K562 (cell line): Measurements from ENCODE around the gene APOM. TPM values are rescaled to one million over a fixed set of nuclear protein-coding genes. Genes with fewer than 3 reads are reported as not detected.

Experiments
- CAMTA2 ChIP-seq: fragments of 250-450 bp; sonication (Bioruptor Pico); conservative IDR thresholded peaks from 2 replicates; pipeline ENCODE4 v1.5.1; 2022
- CBX3 ChIP-seq, 2 experiments: IDR thresholded peaks; 1 replicate in 1 of 2; 2 replicates in 1 of 2; pipeline ENCODE4 v1.6.1; 2012; ENCODE audit warnings: inconsistent platforms in 2 of 2, low read length in 2 of 2, borderline replicate concordance in 1 of 2, control low read depth in 1 of 2
- CEBPB ChIP-seq: fragments of 450-650 bp; IDR thresholded peaks from 2 replicates; pipeline ENCODE4 v1.6.1; 2016; ENCODE audit warnings: missing genetic modification characterization, missing compliant biosample characterization
- CHD4 ChIP-seq: fragments of 200-600 bp; sonication (generic); IDR thresholded peaks from 3 replicates; pipeline ENCODE4 v1.6.1; 2012; ENCODE audit warnings: low read depth, mild to moderate bottlenecking, mixed read lengths, low read length, inconsistent platforms; ENCODE audit not compliant: insufficient read depth, insufficient replicate concordance, poor library complexity, severe bottlenecking
- CTCFL ChIP-seq: IDR thresholded peaks from 2 replicates; pipeline ENCODE4 v1.6.1; 2011; ENCODE audit warnings: borderline replicate concordance, low read depth, mild to moderate bottlenecking, moderate library complexity, low read length; ENCODE audit not compliant: insufficient read depth, poor library complexity, severe bottlenecking
- ESRRA ChIP-seq: fragments of 450-650 bp; IDR thresholded peaks from 2 replicates; pipeline ENCODE4 v1.6.1; 2014; ENCODE audit warnings: low read depth, mild to moderate bottlenecking, moderate library complexity, borderline replicate concordance
- ETV5 ChIP-seq: sonication (generic); formaldehyde crosslinking; IDR thresholded peaks from 2 replicates; pipeline ENCODE4 v1.4.0; 2020; ENCODE audit warnings: low read depth, mild to moderate bottlenecking, missing genetic modification reagents
- GATA2 ChIP-seq: sonication (generic); formaldehyde crosslinking; IDR thresholded peaks from 2 replicates; pipeline ENCODE4 v1.4.0; 2020; ENCODE audit warnings: mild to moderate bottlenecking, missing genetic modification reagents
- HDAC1 ChIP-seq, 2 experiments: fragments of 450-650 bp; IDR thresholded peaks; 2 replicates each; pipeline ENCODE4 v1.6.1; 2016 to 2017; ENCODE audit warnings: inconsistent platforms in 1 of 2, mild to moderate bottlenecking in 1 of 2, moderate library complexity in 1 of 2
- JUND ChIP-seq, 2 experiments: IDR thresholded peaks; 2 replicates in 1 of 2; 3 replicates in 1 of 2; pipeline ENCODE4 v1.6.1; 2011; ENCODE audit warnings: borderline replicate concordance in 2 of 2, low read depth in 2 of 2, low read length in 2 of 2, improper control_type of control experiment in 1 of 2, missing biosample characterization in 1 of 2, missing genetic modification characterization in 1 of 2, missing genetic modification reagents in 1 of 2
- MEIS2 ChIP-seq: fragments of 450-650 bp; IDR thresholded peaks from 2 replicates; pipeline ENCODE4 v1.6.1; 2014; ENCODE audit warnings: mild to moderate bottlenecking; ENCODE audit not compliant: partially characterized antibody
- NFE2 ChIP-seq: IDR thresholded peaks from 2 replicates; pipeline ENCODE4 v1.6.1; 2014; ENCODE audit warnings: antibody characterized with exemption, low read depth
- NR2F6 ChIP-seq: fragments of 450-650 bp; formaldehyde crosslinking; IDR thresholded peaks from 2 replicates; pipeline ENCODE4 v1.4.0; 2020; ENCODE audit warnings: mild to moderate bottlenecking
- PHF21A ChIP-seq: fragments of 450-650 bp; IDR thresholded peaks from 2 replicates; pipeline ENCODE4 v1.6.1; 2017; ENCODE audit warnings: low read depth, borderline replicate concordance
- POLR3G ChIP-seq: IDR thresholded peaks from 2 replicates; pipeline ENCODE4 v1.6.1; 2011; ENCODE audit not compliant: insufficient read length, insufficient replicate concordance; ENCODE audit errors: extremely low read depth
- PYGO2 ChIP-seq: fragments of 450-650 bp; IDR thresholded peaks from 2 replicates; pipeline ENCODE4 v1.6.1; 2016; ENCODE audit warnings: mild to moderate bottlenecking, missing genetic modification characterization, moderate library complexity, missing compliant biosample characterization
- SREBF1 ChIP-seq: fragments of 150-350 bp; IDR thresholded peaks from 2 replicates; pipeline ENCODE4 v1.6.1; 2014; ENCODE audit warnings: antibody characterized with exemption, low read depth, low read length, borderline replicate concordance
- SRSF3 ChIP-seq: fragments of 200-400 bp; formaldehyde crosslinking; IDR thresholded peaks from 2 replicates; pipeline ENCODE4 v1.6.1; 2016; ENCODE audit warnings: mild to moderate bottlenecking, low read length, moderate library complexity; ENCODE audit not compliant: insufficient read depth
- STAT5B ChIP-seq: fragments of 250-450 bp; sonication (Bioruptor Pico); IDR thresholded peaks from 2 replicates; pipeline ENCODE4 v1.8.0; 2021; ENCODE audit warnings: mild to moderate bottlenecking, inconsistent platforms
- U2AF2 ChIP-seq: fragments of 200-400 bp; formaldehyde crosslinking; optimal IDR thresholded peaks from 2 replicates; pipeline ENCODE3; 2017; ENCODE audit warnings: low read depth, mild to moderate bottlenecking, low read length
- ZNF347 ChIP-seq: fragments of 450-650 bp; formaldehyde crosslinking; IDR thresholded peaks from 2 replicates; pipeline ENCODE4 v1.4.0; 2020; ENCODE audit warnings: low read depth, mild to moderate bottlenecking, moderate library complexity
- ZNF354B ChIP-seq: fragments of 250-450 bp; sonication (Bioruptor Pico); IDR thresholded peaks from 2 replicates; pipeline ENCODE4 v1.4.0; 2020
- ZNF398 ChIP-seq: fragments of 250-450 bp; sonication (Bioruptor Pico); IDR thresholded peaks from 2 replicates; pipeline ENCODE4 v1.8.0; 2021; ENCODE audit warnings: moderate library complexity, mild to moderate bottlenecking, inconsistent platforms
- ZNF696 ChIP-seq: fragments of 250-450 bp; sonication (Bioruptor Pico); conservative IDR thresholded peaks from 2 replicates; pipeline ENCODE4 v1.4.0; 2020; ENCODE audit warnings: mild to moderate bottlenecking, moderate library complexity
- polyA plus RNA-seq, 8 experiments: library from polyadenylated mRNA; depleted of rRNA in 4 of 8; stranded (reverse) in 5 of 8; unstranded in 3 of 8; fragments of >200 nt; fragmentation: Nextera tagmentation in 2 of 8; fragmentation: Illumina TruSeq in 1 of 8; extraction: Ambion mirVana in 2 of 8; extraction: Trizol in 1 of 8; gene quantifications; 2 replicates each; pipeline versions ENCODE4 v1.2.1 to v1.2.3, GENCODE V29; 2011 to 2014; ENCODE audit warnings: inconsistent platforms in 1 of 8, missing spikeins in 1 of 8
- total RNA-seq, 7 experiments: library from RNA; depleted of rRNA in 6 of 7; stranded (reverse); fragments of >200 nt in 6 of 7; fragmentation: Illumina TruSeq in 2 of 7; extraction: Trizol in 2 of 7; gene quantifications; 2 replicates each; pipeline versions ENCODE4 v1.2.1 to v1.2.3, GENCODE V29; 2011 to 2021; ENCODE audit warnings: low replicate concordance in 1 of 7

The APOM gene
- total and polyA plus RNA-seq, 9 of the 15 experiments (the other 6 are each of a cell fraction or from before 2014, with no cell fraction given), result 5.7 to 24.3 (median 10.4) TPM

- TF ChIP-seq HDAC1 (IDR thresholded peaks at IDR 0.05) (peak in 1 of 2 experiments; percentile 85; a peak in 2 of 4 replicates), ZNF354B (CRISPR knock-in tag) (0 out of 2 replicates have a peak, but pooled peaks have one; percentile 1), CHD4 (no peak), GATA2 (CRISPR knock-in tag) (peak; percentile 5; the same call in 1 of the 2 replicates), MEIS2 (no peak), NFE2 (peak; percentile 68), ZNF696 (CRISPR knock-in tag) (no peak), CAMTA2 (no peak), NR2F6 (CRISPR knock-in tag) (no peak), ETV5 (CRISPR knock-in tag) (peak; percentile 98), POLR3G (no peak), CEBPB (tag) (no peak), SRSF3 (no peak), ESRRA (peak; percentile 79), SREBF1 (no peak), PYGO2 (tag) (0 out of 2 replicates have a peak, but pooled peaks have one; percentile 24), U2AF2 (no peak), JUND (IDR thresholded peaks at IDR 0.05; ENCODE audit: borderline replicate concordance, low read depth, low read length) (peak; percentile 99), JUND (tag; IDR thresholded peaks at IDR 0.05; ENCODE audit: borderline replicate concordance, low read depth, low read length) (peak; percentile 95), ZNF398 (CRISPR knock-in tag) (no peak), PHF21A (no peak), STAT5B (CRISPR knock-in tag) (no peak), CBX3 (IDR thresholded peaks at IDR 0.05; ENCODE audit: borderline replicate concordance in 1 of 2, low read length in 2 of 2) (no peak), ZNF347 (CRISPR knock-in tag) (peak; percentile 17; the same call in 1 of the 2 replicates), CTCFL (no peak)
These were observed 8.5 kb downstream of the APOM start (continued) for GRCh38 chr6:31663961-31664789.
